GM21737 (cell line): ENCODE data around the gene ARHGAP24.

Experiments
- ATAC-seq: cut with Tn5 transposase; IDR thresholded peaks from one replicate; pipeline ENCODE4 v1.9.1; 2021; ENCODE audit warnings: mild to moderate bottlenecking, moderate library complexity; ENCODE audit not compliant: unreplicated experiment

ARHGAP24 gene

DNA sequence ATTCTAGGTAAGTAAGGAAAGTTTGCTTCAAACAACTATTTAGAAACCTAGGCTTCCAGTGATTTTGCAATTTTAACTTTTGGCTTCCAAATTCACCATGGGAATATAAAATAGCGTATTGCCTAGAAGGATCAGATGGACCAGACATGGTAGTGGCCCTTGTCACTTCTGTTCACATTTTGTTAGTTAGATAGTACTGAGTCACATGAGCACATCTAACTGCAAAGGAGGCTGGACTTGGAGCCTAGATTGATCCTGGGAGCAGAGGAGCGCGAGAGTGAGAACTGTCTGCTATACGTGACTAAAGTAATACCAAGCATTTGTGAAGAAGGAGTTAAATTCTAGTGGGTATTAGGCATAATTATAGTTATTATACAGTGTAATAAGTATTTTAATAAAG, 102.4 kb downstream of the ARHGAP24 start:
- no peak for ATAC-seq

DNA sequence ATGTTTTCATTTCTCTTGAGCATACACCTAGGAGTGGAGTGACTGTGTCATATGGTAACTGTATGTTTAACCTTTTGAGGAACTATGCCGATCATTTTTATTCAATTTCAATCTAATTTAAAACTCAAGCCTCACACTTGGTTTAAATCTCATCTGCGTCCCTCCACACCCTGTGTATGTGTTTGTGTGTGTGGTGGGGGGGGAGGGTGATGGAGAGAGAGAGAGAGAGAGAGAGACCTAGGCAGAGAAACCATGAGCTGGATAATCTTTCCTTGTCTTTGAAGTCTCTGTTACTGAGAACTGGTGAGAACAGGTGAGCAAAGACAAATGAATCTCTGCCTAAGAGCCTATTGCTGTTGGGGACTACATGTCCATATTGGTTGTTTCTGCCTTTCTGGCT, 105.0 kb downstream of the ARHGAP24 start:
- ATAC-seq, result no peak

- ATAC-seq, result no peak
These were observed 105.5 kb downstream of the ARHGAP24 start for GRCh38 chr4:85580489-85580888.

DNA sequence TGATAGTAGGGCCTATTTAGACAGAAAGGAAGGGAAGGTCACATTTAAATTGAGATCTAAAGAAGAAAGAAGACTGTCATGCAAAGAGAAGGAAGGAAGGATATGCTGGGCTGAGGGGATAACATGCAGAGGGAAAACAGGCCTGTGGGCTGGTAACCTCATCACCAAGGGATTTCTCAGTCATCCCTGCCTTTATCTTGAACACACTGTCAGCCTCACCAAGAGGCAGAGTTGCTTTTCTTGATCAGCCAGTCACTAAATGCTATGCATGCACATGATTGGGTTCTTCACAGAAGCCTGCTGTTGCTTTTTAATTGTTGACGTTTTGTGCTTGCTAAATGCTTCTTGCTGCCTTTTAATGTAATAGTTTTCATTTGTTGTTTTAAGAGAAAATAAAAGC, 113.0 kb downstream of the ARHGAP24 start:
- no peak for ATAC-seq

DNA sequence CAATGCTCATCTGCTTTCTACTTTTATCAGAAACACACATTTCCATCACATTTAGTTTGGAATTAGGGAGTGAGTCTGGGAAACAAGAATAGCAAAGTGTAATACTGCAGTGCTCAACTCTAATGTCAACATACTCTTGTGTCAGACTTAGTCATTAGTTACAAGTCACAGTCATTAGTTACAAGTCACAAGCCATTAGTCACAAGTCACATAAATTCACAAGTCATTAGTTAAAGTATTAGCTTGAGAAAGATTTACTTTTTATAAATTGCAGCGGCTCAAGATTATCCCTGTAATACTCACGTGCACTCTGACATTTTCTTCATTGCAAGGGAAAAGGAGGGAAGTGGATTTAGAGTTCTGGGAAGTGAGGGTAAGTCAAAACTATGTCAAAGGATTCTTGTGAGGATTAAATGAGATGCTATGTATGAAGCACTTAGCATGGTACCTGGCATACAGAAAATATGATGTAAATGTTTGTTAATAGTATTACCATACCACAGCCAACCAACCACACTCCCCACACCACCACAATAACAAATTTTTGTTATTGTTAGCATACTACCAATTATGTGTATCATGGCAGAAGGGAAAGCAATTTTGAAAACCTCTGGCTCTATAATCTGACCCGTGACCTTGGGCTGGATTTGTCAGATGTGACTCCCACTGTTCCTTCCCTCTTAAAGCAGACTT, 116.6 kb downstream of the ARHGAP24 start:
- no peak for ATAC-seq

- no peak for ATAC-seq
These were observed 120.3 kb downstream of the ARHGAP24 start for GRCh38 chr4:85595098-85595775.

- ATAC-seq, result no peak
These were observed 121.0 kb downstream of the ARHGAP24 start for GRCh38 chr4:85595796-85596559.

DNA sequence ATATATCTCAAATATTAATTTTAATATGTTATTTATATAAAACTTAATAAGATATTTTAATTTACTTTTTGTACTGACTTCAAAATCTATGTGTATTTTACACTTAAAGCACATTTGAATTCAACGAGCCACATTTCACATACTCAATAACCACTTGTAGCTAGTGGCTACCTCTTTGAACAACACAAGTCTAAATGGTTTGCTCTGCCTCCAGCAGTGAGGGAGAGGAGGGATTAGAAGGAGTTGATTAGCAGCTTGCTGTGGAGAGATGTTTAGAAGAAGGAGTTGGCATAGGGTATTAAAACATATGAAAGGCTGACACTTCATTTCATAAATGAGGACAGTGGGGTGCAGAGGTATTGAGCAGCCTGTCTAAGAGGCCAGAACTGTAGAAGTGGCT, 124.0 kb downstream of the ARHGAP24 start:
- no peak for ATAC-seq

DNA sequence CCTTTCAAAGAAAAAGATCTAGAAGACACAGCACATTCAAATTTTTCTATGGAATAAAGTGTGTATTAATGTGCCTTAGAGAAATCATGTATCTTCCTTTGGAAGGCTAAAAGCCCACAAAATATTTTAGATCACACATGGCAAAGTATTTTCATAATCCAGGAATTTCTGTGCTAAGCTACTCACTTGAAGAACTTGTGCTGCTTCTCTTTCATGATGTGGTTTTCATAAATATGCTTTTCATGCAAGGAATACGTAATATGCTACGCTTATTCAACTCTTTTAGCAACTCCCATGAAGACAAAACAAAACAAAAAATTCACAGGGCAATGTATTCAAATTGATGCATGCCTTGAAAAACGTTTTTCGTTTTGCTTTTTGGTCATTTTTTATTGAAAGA, 125.6 kb downstream of the ARHGAP24 start:
- no peak for ATAC-seq

- no peak for ATAC-seq
These were observed 128.7 kb downstream of the ARHGAP24 start for GRCh38 chr4:85603437-85604336.

GRCh38 chr4:85606505-85606904, 131.6 kb downstream of the ARHGAP24 start:
- no peak for ATAC-seq

DNA sequence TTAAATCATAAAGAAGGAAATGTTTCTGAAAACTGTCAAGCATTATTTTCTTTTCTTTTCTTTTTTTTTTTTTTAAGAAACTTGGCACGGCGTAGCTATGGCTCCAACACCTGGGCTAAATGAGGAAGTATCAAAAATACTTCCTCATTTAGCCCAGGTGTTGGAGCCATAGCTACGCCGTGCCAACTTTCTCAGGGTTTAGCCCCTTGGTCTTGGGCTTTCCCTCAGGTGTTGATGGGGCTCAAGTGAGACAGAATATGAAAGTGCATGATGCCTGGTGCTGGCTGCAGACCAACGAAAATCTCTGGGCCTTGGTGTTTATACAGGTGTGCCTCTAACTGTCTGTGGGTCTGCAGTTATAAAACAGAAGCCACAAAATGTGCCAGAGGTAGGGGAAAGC, 132.7 kb downstream of the ARHGAP24 start:
- peak; percentile 73 for ATAC-seq

DNA sequence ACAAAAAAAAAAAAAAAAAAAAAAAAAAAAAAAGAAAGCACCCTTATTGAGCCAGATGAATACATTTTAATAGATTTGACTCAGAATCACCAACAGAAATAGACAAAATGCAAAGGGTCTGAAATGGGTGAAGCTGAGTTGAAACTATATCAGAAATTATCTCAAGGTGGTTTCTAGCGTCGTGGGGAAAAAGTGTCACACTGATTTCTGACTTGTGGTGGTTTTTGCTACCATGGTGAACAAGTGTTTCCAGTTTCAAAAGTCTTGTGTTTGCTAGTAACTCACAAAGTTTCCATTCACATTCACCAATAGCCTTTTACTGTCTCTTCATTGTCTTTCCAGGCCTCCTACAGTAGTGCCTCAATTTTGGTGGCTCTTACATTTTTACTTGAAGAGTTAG, 135.5 kb downstream of the ARHGAP24 start:
- ATAC-seq, result peak; percentile 81

GRCh38 chr4:85611661-85612060, 136.7 kb downstream of the ARHGAP24 start:
- ATAC-seq, result no peak

GRCh38 chr4:85613901-85614300, 139.0 kb downstream of the ARHGAP24 start:
- no peak for ATAC-seq

DNA sequence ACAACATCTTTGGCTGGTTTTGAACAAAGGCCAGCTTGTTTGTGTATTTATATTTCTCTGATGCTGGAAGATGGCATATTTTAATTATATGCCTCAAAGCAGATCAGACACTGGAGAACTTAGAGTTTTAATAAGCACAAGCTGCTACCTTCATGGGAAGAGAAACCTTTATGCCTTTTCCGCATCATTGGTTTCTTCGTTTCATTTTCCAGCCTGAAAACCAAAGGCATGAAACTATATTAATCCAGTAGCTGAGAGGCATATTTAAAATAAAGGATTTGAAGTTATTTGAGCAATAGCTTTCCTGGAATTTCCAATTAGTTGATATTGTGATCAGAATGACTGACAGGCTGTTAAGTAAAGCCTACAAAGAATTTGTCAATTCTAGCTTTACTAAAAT, 141.0 kb downstream of the ARHGAP24 start:
- ATAC-seq, result no peak

GRCh38 chr4:85617202-85617601, 142.3 kb downstream of the ARHGAP24 start:
- ATAC-seq, result no peak

GRCh38 chr4:85632981-85633380, 158.0 kb downstream of the ARHGAP24 start:
- ATAC-seq, result no peak

GRCh38 chr4:85637778-85638177, 162.8 kb downstream of the ARHGAP24 start:
- no peak for ATAC-seq

DNA sequence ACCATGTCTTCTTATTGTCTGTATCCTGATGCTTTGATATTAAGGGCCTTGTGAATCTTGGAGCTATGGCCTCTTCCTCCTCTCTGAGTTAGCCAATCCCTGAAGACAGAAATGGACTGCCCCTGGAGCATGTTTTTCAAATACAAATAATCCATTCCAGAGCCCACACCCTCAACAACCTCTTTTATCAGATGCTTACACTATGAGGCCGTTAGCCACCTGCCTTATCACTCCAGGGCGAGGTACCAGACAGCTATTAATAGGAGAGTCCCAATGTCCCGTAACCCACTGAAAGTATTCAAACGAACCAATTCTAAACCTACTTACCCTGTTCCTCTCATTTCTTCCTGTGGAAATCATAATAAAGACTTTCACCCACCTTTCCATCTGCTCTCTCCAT, 165.0 kb downstream of the ARHGAP24 start:
- no peak for ATAC-seq
